Measurements from ENCODE around the gene GSTO2.

GRCh38 chr10:104281694-104282093 lies 12.7 kb downstream of the GSTO2 start:
- no peak for TF ChIP-seq CTCF (IDR thresholded peaks at IDR 0.05)
- TF ChIP-seq POLR2A (IDR thresholded peaks at IDR 0.05), result no peak

Measured in prostate gland (tissue), 2 donors.